Measurements from ENCODE around the gene RPL38. TPM values are rescaled to one million over a fixed set of nuclear protein-coding genes. Genes with fewer than 3 reads are reported as not detected.

The RPL38 gene
- total RNA-seq, 1 donor from 2014 or later, result 919 TPM

DNA sequence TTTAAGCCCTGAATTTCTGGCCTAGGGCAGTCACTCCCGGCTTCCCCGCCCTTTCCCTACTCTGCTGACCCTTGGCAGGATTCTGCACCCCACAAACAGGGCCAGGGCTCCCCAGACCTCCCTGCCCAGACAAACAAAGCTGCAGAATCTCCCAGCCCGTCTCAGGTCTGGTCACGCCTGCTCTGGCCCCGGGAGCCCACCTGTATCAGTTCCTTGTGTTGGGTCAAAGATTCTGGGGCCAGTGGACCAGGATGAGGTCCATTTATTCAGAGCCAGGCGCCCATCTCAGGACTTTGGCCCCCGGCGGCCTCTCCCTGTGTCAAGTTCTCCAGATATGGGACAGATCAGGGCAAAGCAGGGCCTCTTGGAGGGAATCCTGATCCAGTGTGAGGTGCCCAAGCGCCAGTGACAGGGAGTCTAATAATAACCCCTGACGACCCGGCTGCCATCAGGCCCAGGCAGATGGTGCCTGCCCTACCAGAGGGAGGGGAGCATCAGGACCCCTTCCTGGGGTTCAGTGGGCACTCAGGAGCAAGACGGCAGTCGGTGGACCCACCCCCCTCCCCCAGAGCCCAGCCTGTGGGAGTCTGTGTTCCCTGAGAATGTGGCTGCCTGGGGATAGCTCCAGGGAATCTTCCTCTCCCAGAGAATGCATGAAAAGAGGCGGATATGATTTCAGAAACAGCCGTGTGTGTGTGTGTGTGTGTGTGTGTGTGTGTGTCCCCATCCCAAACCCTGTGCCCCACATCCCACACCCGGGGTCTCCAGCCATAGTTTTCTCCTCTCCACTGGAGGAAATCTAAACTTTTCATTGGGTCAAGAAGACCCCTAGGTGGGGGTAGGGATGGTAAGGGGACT is 11.2 kb downstream of the RPL38 start:
- Histone ChIP-seq H3K4me3 (ENCODE audit: insufficient read depth, low read depth, low read length) (no peak overlapping the region), H3K9ac (ENCODE audit: low read length) (peak overlapping the region; percentile 43), H3K4me1 (ENCODE audit: insufficient read depth, low read length) (peaks cover 38% of the 10 kb centered on the region), H3K36me3 (ENCODE audit: insufficient read depth, low read length) (peaks cover 9% of the 10 kb centered on the region), H3K27ac (ENCODE audit: low read depth, low read length) (no peak overlapping the region), H3K4me2 (ENCODE audit: low read length) (peak overlapping the region; percentile 97), H3K9me3 (ENCODE audit: insufficient read depth, low read depth, low read length) (no peaks in the 10 kb centered on the region), H3K27me3 (ENCODE audit: insufficient read depth, low read length) (no peaks in the 10 kb centered on the region), H2AFZ (ENCODE audit: low read depth, low read length) (no peak overlapping the region), H4K20me1 (ENCODE audit: insufficient read depth, low read length) (peaks cover 42% of the 10 kb centered on the region), H3K79me2 (ENCODE audit: insufficient read depth, low read length) (peaks cover under 1% of the 10 kb centered on the region)
- TF ChIP-seq EZH2 (IDR thresholded peaks at IDR 0.05; ENCODE audit: insufficient read depth, low read length), result no peak
- TF ChIP-seq, protein P1, sequence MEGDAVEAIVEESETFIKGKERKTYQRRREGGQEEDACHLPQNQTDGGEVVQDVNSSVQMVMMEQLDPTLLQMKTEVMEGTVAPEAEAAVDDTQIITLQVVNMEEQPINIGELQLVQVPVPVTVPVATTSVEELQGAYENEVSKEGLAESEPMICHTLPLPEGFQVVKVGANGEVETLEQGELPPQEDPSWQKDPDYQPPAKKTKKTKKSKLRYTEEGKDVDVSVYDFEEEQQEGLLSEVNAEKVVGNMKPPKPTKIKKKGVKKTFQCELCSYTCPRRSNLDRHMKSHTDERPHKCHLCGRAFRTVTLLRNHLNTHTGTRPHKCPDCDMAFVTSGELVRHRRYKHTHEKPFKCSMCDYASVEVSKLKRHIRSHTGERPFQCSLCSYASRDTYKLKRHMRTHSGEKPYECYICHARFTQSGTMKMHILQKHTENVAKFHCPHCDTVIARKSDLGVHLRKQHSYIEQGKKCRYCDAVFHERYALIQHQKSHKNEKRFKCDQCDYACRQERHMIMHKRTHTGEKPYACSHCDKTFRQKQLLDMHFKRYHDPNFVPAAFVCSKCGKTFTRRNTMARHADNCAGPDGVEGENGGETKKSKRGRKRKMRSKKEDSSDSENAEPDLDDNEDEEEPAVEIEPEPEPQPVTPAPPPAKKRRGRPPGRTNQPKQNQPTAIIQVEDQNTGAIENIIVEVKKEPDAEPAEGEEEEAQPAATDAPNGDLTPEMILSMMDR (IDR thresholded peaks at IDR 0.05; ENCODE audit: insufficient read depth, low read depth, low read length), result no peak
- DNase-seq (ENCODE audit: low read depth), result no peak
- H3K4me1 Mint-ChIP-seq (ENCODE audit: low read depth, unreplicated experiment), result peaks cover 21% of the 10 kb centered on the region
- H3K27ac Mint-ChIP-seq (ENCODE audit: unreplicated experiment), result no peak overlapping the region
- H3K4me3 Mint-ChIP-seq (ENCODE audit: unreplicated experiment), result peak overlapping the region; percentile 77
- FAIRE-seq, result no peak
- peaks cover 24% of the 10 kb centered on the region for H3K27me3 Mint-ChIP-seq (ENCODE audit: low read depth, unreplicated experiment)
- H3K9me3 Mint-ChIP-seq (ENCODE audit: unreplicated experiment), result no peaks in the 10 kb centered on the region
- peaks cover 4% of the 10 kb centered on the region for H3K36me3 Mint-ChIP-seq (ENCODE audit: low read depth, unreplicated experiment)

DNA sequence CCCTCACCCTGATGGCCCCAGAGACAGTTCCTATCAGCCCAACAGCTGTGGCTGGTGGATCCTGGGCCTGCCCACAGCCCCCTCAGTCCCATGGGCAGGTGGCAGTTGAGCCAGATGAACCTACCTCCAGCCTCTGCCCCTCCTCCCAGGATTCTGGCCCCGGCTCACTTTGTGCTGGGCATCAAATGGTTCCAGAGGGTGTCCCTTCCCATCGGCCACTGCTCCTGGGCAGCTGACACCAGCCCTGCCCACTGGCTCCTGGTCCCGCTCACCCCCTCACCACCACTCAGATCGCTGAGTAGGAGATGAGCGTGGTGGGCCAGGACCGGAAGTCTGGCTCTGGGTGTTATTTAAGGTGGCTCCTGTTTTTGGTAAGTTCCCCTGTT is 11.9 kb downstream of the RPL38 start:
- Histone ChIP-seq H3K4me1 (ENCODE audit: insufficient read depth, low read length) (peaks cover 32% of the 10 kb centered on the region), H4K20me1 (ENCODE audit: insufficient read depth, low read length) (peaks cover 35% of the 10 kb centered on the region), H3K79me2 (ENCODE audit: insufficient read depth, low read length) (no peaks in the 10 kb centered on the region), H3K27ac (ENCODE audit: low read depth, low read length) (no peak overlapping the region), H3K36me3 (ENCODE audit: insufficient read depth, low read length) (peaks cover 3% of the 10 kb centered on the region), H3K4me3 (ENCODE audit: insufficient read depth, low read depth, low read length) (no peak overlapping the region), H3K9ac (ENCODE audit: low read length) (no peak overlapping the region), H3K27me3 (ENCODE audit: insufficient read depth, low read length) (no peaks in the 10 kb centered on the region), H3K9me3 (ENCODE audit: insufficient read depth, low read depth, low read length) (no peaks in the 10 kb centered on the region), H2AFZ (ENCODE audit: low read depth, low read length) (no peak overlapping the region), H3K4me2 (ENCODE audit: low read length) (no peak overlapping the region)
- no peak for DNase-seq (ENCODE audit: low read depth)
- H3K27ac Mint-ChIP-seq (ENCODE audit: unreplicated experiment), result no peak overlapping the region
- TF ChIP-seq, protein P1 (IDR thresholded peaks at IDR 0.05; ENCODE audit: insufficient read depth, low read depth, low read length), result no peak
- no peak for TF ChIP-seq EZH2 (IDR thresholded peaks at IDR 0.05; ENCODE audit: insufficient read depth, low read length)
- no peaks in the 10 kb centered on the region for H3K9me3 Mint-ChIP-seq (ENCODE audit: unreplicated experiment)
- H3K27me3 Mint-ChIP-seq (ENCODE audit: low read depth, unreplicated experiment), result peaks cover 25% of the 10 kb centered on the region
- peaks cover 4% of the 10 kb centered on the region for H3K36me3 Mint-ChIP-seq (ENCODE audit: low read depth, unreplicated experiment)
- no peak for FAIRE-seq
- peaks cover 18% of the 10 kb centered on the region for H3K4me1 Mint-ChIP-seq (ENCODE audit: low read depth, unreplicated experiment)
- no peak overlapping the region for H3K4me3 Mint-ChIP-seq (ENCODE audit: unreplicated experiment)

DNA sequence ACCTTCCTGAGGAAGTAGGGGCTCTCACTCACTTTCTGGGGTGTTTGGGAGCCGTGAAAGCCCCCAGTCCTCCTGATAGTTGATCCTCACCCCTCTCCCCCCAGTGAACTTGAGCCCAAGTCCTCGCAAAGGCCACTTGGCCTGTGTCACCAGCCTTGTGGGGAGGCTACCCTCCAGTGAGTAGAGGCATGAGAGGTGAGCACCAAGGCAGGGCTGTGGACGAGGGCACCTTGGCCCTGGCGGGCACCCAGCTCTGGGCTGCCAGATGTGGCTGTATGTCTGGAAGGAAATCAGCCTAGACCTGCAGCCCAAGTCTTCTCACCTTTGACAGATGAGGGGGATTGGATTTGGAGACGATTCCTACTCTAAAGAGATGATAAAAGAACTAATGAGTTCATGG is 13.0 kb downstream of the RPL38 start:
- FAIRE-seq, result no peak
- H3K36me3 ChIP-seq (ENCODE audit: insufficient read depth, low read length), result no peaks in the 10 kb centered on the region
- peaks cover 4% of the 10 kb centered on the region for H3K36me3 Mint-ChIP-seq (ENCODE audit: low read depth, unreplicated experiment)

More for the DNA sequence above, 13.0 kb downstream of the RPL38 start:
- Histone ChIP-seq H3K9me3 (ENCODE audit: insufficient read depth, low read depth, low read length) (no peaks in the 10 kb centered on the region), H4K20me1 (ENCODE audit: insufficient read depth, low read length) (peaks cover 24% of the 10 kb centered on the region), H3K4me1 (ENCODE audit: insufficient read depth, low read length) (peaks cover 20% of the 10 kb centered on the region), H2AFZ (ENCODE audit: low read depth, low read length) (no peak overlapping the region), H3K27me3 (ENCODE audit: insufficient read depth, low read length) (no peaks in the 10 kb centered on the region), H3K4me3 (ENCODE audit: insufficient read depth, low read depth, low read length) (no peak overlapping the region), H3K27ac (ENCODE audit: low read depth, low read length) (no peak overlapping the region), H3K9ac (ENCODE audit: low read length) (no peak overlapping the region), H3K4me2 (ENCODE audit: low read length) (no peak overlapping the region), H3K79me2 (ENCODE audit: insufficient read depth, low read length) (no peaks in the 10 kb centered on the region)
- no peak for TF ChIP-seq EZH2 (IDR thresholded peaks at IDR 0.05; ENCODE audit: insufficient read depth, low read length)
- TF ChIP-seq, protein P1 (IDR thresholded peaks at IDR 0.05; ENCODE audit: insufficient read depth, low read depth, low read length), result no peak
- peaks cover 7% of the 10 kb centered on the region for H3K4me1 Mint-ChIP-seq (ENCODE audit: low read depth, unreplicated experiment)
- no peak overlapping the region for H3K4me3 Mint-ChIP-seq (ENCODE audit: unreplicated experiment)
- no peak for DNase-seq (ENCODE audit: low read depth)
- H3K27me3 Mint-ChIP-seq (ENCODE audit: low read depth, unreplicated experiment), result peaks cover 27% of the 10 kb centered on the region
- no peak overlapping the region for H3K27ac Mint-ChIP-seq (ENCODE audit: unreplicated experiment)
- no peaks in the 10 kb centered on the region for H3K9me3 Mint-ChIP-seq (ENCODE audit: unreplicated experiment)
